Fibroblast of lung (primary cell): ENCODE results near the gene ASRGL1. TPM values are rescaled to one million over a fixed set of nuclear protein-coding genes. Genes with fewer than 3 reads are reported as not detected.
A peak's percentile ranks its signal among the peaks of the same experiment; 100 is the strongest.
"Not testable (repeated sequence)": the region's sequence is repeated elsewhere in the genome, so short reads cannot be mapped to it uniquely, and the experiment has no call there.

Source experiments
- DNase-seq, 2 donors: peaks; one replicate each; pipeline versions ENCODE4 v3.0.0 to v3.0.0-alpha.2; 2010; ENCODE audit warnings: low read depth in 2 of 2
- H2AFZ ChIP-seq: 2 replicates; pipeline ENCODE4 v1.5.1; 2012; ENCODE audit warnings: low read length, control low read depth, inconsistent platforms
- H3K27ac ChIP-seq: 2 replicates; pipeline ENCODE4 v1.5.1; 2011; ENCODE audit warnings: low read length, control low read depth; ENCODE audit not compliant: insufficient read depth
- H3K27me3 ChIP-seq: 2 replicates; pipeline ENCODE4 v1.5.1; 2011; ENCODE audit warnings: mild to moderate bottlenecking, low read length; ENCODE audit not compliant: control insufficient read depth, insufficient read depth
- H3K36me3 ChIP-seq: 2 replicates; pipeline ENCODE4 v1.5.1; 2011; ENCODE audit warnings: low read length; ENCODE audit not compliant: control insufficient read depth, insufficient read depth
- H3K4me1 ChIP-seq: 2 replicates; pipeline ENCODE4 v1.5.1; 2011; ENCODE audit warnings: low read length; ENCODE audit not compliant: control insufficient read depth, insufficient read depth; ENCODE audit errors: extremely low read depth
- H3K4me2 ChIP-seq: 2 replicates; pipeline ENCODE4 v1.5.1; 2011; ENCODE audit warnings: low read length, control low read depth; ENCODE audit not compliant: insufficient read depth; ENCODE audit errors: extremely low read depth
- H3K4me3 ChIP-seq, 4 experiments: fragments of 200-600 bp in 1 of 4; sonication (generic) in 1 of 4; replicated peaks in 1 of 4; 2 replicates each; pipeline ENCODE4 v1.5.1; 2011 to 2016; ENCODE audit warnings: low read length in 4 of 4, low read depth in 3 of 4, mild to moderate bottlenecking in 3 of 4, control low read depth in 2 of 4, inconsistent platforms in 1 of 4, mixed read lengths in 1 of 4; ENCODE audit not compliant: insufficient read depth in 1 of 4; ENCODE audit errors: control extremely low read depth in 1 of 4
- H3K79me2 ChIP-seq: 2 replicates; pipeline ENCODE4 v1.5.1; 2012; ENCODE audit warnings: mild to moderate bottlenecking, low read length, inconsistent platforms; ENCODE audit not compliant: control insufficient read depth, insufficient read depth
- H3K9ac ChIP-seq: 2 replicates; pipeline ENCODE4 v1.5.1; 2011; ENCODE audit warnings: mild to moderate bottlenecking, low read length, control low read depth; ENCODE audit not compliant: insufficient read depth
- H3K9me3 ChIP-seq: 2 replicates; pipeline ENCODE4 v1.5.1; 2012; ENCODE audit warnings: low read depth, low read length; ENCODE audit not compliant: control insufficient read depth, insufficient read depth
- H4K20me1 ChIP-seq: 2 replicates; pipeline ENCODE4 v1.5.1; 2011; ENCODE audit warnings: low read length; ENCODE audit not compliant: control insufficient read depth, insufficient read depth; ENCODE audit errors: extremely low read depth
- CTCF ChIP-seq, 2 donors: IDR thresholded peaks in 1 of 2; conservative IDR thresholded peaks in 1 of 2; 1 replicate in 1 of 2; 2 replicates in 1 of 2; pipeline ENCODE4 v1.5.1; 2011 to 2012; ENCODE audit warnings: low read length in 2 of 2, control low read depth in 1 of 2, inconsistent platforms in 1 of 2, low read depth in 1 of 2, mild to moderate bottlenecking in 1 of 2
- EZH2 ChIP-seq: IDR thresholded peaks from 2 replicates; pipeline ENCODE4 v1.5.1; 2012; ENCODE audit warnings: low read length, control low read depth, mild to moderate bottlenecking; ENCODE audit errors: missing control alignments
- polyA plus RNA-seq, 2 donors: library from polyadenylated mRNA; depleted of rRNA in 1 of 2; stranded (reverse) in 1 of 2; unstranded in 1 of 2; fragments of >200 nt; gene quantifications; 2 replicates each; pipeline ENCODE4 v1.2.1, GENCODE V29; 2011 to 2012; ENCODE audit warnings: missing spikeins in 1 of 2
- total RNA-seq: library from RNA; depleted of rRNA; stranded (reverse); fragments of >200 nt; gene quantifications from 2 replicates; pipeline ENCODE4 v1.2.1, GENCODE V29; 2014

ASRGL1 gene
- total and polyA plus RNA-seq, 2 donors (not counting 1 experiment from before 2014, with no cell fraction given) = under 0.01 to 0.22 TPM

- TF ChIP-seq EZH2 = no peak
- no peak for TF ChIP-seq CTCF (conservative IDR thresholded peaks at IDR 0.05 in 1 of 2, IDR thresholded peaks at IDR 0.05 in 1 of 2; ENCODE audit: low read depth in 1 of 2, low read length in 2 of 2)
- Histone ChIP-seq H3K79me2 (no peaks in the 10 kb centered on the region), H3K27ac (no peak overlapping the region), H4K20me1 (no peaks in the 10 kb centered on the region), H3K9me3 (no peaks in the 10 kb centered on the region), H3K27me3 (peaks cover 2% of the 10 kb centered on the region), H3K4me3 (no peak overlapping the region), H3K4me1 (no peaks in the 10 kb centered on the region), H3K36me3 (no peaks in the 10 kb centered on the region), H2AFZ (no peak overlapping the region), H3K4me2 (no peak overlapping the region), H3K9ac (no peak overlapping the region)
- no peak for DNase-seq
These were observed 21.8 kb upstream of the ASRGL1 start for GRCh38 chr11:62315431-62315830.

DNA sequence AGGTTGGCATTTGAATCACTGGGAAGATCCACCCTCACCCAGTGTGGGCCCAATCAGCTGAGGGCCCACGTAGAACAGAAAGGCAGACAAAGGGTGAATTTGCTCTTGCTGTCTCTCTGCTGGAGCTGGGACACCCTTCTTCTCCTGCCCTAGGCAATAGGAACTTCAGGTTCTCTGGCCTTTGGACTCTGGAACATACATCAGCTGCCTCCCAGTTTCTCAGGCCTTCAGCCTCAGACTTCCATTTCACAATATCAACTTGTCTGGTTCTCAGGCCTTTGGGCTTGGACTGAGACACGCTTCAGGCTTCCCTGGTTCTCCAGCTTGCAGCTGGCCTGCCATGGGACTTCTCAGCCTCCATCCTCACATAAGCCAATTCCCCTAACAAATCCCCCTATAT, 14.7 kb upstream of the ASRGL1 start:
- Histone ChIP-seq H3K79me2 (no peaks in the 10 kb centered on the region), H3K27me3 (peaks cover 2% of the 10 kb centered on the region), H3K27ac (no peak overlapping the region), H3K9ac (no peak overlapping the region), H4K20me1 (no peaks in the 10 kb centered on the region), H2AFZ (no peak overlapping the region), H3K4me3 (no peak overlapping the region), H3K9me3 (no peaks in the 10 kb centered on the region), H3K36me3 (no peaks in the 10 kb centered on the region), H3K4me1 (no peaks in the 10 kb centered on the region), H3K4me2 (no peak overlapping the region)
- TF ChIP-seq CTCF (conservative IDR thresholded peaks at IDR 0.05 in 1 of 2, IDR thresholded peaks at IDR 0.05 in 1 of 2; ENCODE audit: low read depth in 1 of 2, low read length in 2 of 2) (no peak), EZH2 (no peak)
- DNase-seq = no peak

- no peak for TF ChIP-seq EZH2
- peak; percentile 7 to 65 for TF ChIP-seq CTCF (conservative IDR thresholded peaks at IDR 0.05 in 1 of 2, IDR thresholded peaks at IDR 0.05 in 1 of 2; ENCODE audit: low read depth in 1 of 2, low read length in 2 of 2)
- no peaks in the 10 kb centered on the region for H3K36me3 ChIP-seq
- H3K27ac ChIP-seq = no peak overlapping the region
- H3K4me1 ChIP-seq = no peaks in the 10 kb centered on the region
- H3K79me2 ChIP-seq = no peaks in the 10 kb centered on the region
- H3K4me2 ChIP-seq = no peak overlapping the region
- H3K4me3 ChIP-seq = no peak overlapping the region
- H3K27me3 ChIP-seq = no peaks in the 10 kb centered on the region
- DNase-seq = peak in 1 of 2 donors; percentile 35
- no peak overlapping the region for H3K9ac ChIP-seq
- H2AFZ ChIP-seq = no peak overlapping the region
- H4K20me1 ChIP-seq = no peaks in the 10 kb centered on the region
- no peaks in the 10 kb centered on the region for H3K9me3 ChIP-seq
These were observed 12.3 kb upstream of the ASRGL1 start for GRCh38 chr11:62324731-62325556.

- H3K4me3 ChIP-seq, H4K20me1 ChIP-seq, H3K4me2 ChIP-seq, H3K9ac ChIP-seq, DNase-seq, H3K27me3 ChIP-seq, H3K9me3 ChIP-seq, H2AFZ ChIP-seq, H3K36me3 ChIP-seq, H3K4me1 ChIP-seq, H3K79me2 ChIP-seq, H3K27ac ChIP-seq: not testable (repeated sequence)
These were observed 11.5 kb upstream of the ASRGL1 start for GRCh38 chr11:62325781-62326180.
